ENCODE results near the gene PROS1. TPM values are rescaled to one million over a fixed set of nuclear protein-coding genes. Genes with fewer than 3 reads are reported as not detected.
"Not testable (repeated sequence)": the region's sequence is repeated elsewhere in the genome, so short reads cannot be mapped to it uniquely, and the experiment has no call there.

The PROS1 gene
- total and polyA plus RNA-seq, 10 of the 15 experiments (the other 5 are each of a cell fraction or from before 2014, with no cell fraction given), result 0.10 TPM; not detected in 9

- H3K9ac ChIP-seq (ENCODE audit: control insufficient read depth, insufficient read depth, low read length), result no peak overlapping the region
- RAD21 ChIA-PET (ENCODE audit: unreplicated experiment), result no interaction called here
- no peak overlapping the region for H3K27ac ChIP-seq (ENCODE audit: control insufficient read depth, insufficient read depth)
- no peaks in the 10 kb centered on the region for H3K4me1 ChIP-seq (ENCODE audit: control insufficient read depth, insufficient read depth, low read length)
- H2AFZ ChIP-seq (ENCODE audit: control insufficient read depth, low read depth, low read length), result no peak overlapping the region
- CTCF ChIA-PET, result no interaction called here
- no peaks in the 10 kb centered on the region for H3K36me3 ChIP-seq (ENCODE audit: control insufficient read depth in 2 of 2, insufficient read depth in 2 of 2, low read length in 1 of 2)
- no peak for FAIRE-seq
- ATAC-seq, result no peak
- H3K4me2 ChIP-seq (ENCODE audit: control insufficient read depth, insufficient read depth), result no peak overlapping the region
- no peaks in the 10 kb centered on the region for H4K20me1 ChIP-seq (ENCODE audit: control insufficient read depth, insufficient read depth)
- WGBS (ENCODE audit: insufficient coverage, insufficient replicate concordance, low lambda C conversion rate, missing lambda C conversion rate), result 47% methylated on average over 2 of the region's 2 CpGs
- no TSS peak for BruUV-seq (replicated peaks)
- POLR2A ChIA-PET, result no interaction called here
- intact Hi-C loops (cut with micrococcal nuclease; ENCODE audit: unreplicated experiment), result no loop called here
- no peak for DNase-seq (ENCODE audit: low read depth, low spot score)
- no peak overlapping the region for H3K4me3 ChIP-seq
- no peak for TF ChIP-seq NFXL1 (IDR thresholded peaks at IDR 0.05; ENCODE audit: borderline replicate concordance)
- no peak for TF ChIP-seq NRF1 (conservative IDR thresholded peaks at IDR 0.05; ENCODE audit: low read depth, low read length)
- TF ChIP-seq, protein P1, sequence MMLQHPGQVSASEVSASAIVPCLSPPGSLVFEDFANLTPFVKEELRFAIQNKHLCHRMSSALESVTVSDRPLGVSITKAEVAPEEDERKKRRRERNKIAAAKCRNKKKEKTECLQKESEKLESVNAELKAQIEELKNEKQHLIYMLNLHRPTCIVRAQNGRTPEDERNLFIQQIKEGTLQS (IDR thresholded peaks at IDR 0.05; ENCODE audit: borderline replicate concordance, extremely low read depth, low read depth, low read length), result no peak
- TF ChIP-seq SIN3A (IDR thresholded peaks at IDR 0.05; ENCODE audit: low read depth, low read length), result no peak
- no peak for TF ChIP-seq TCF7 (IDR thresholded peaks at IDR 0.05; ENCODE audit: borderline replicate concordance)
- no peak for TF ChIP-seq MYB (IDR thresholded peaks at IDR 0.05; ENCODE audit: borderline replicate concordance, low read depth, low read length)
- TF ChIP-seq ZNF274 (IDR thresholded peaks at IDR 0.05; ENCODE audit: insufficient read depth, insufficient read length), result no peak
- TF ChIP-seq IKZF2 (IDR thresholded peaks at IDR 0.05), result no peak
- no peak for TF ChIP-seq CHD1 (IDR thresholded peaks at IDR 0.05; ENCODE audit: low read depth, low read length)
- no peak for TF ChIP-seq REST (IDR thresholded peaks at IDR 0.05; ENCODE audit: low read depth, low read length)
- TF ChIP-seq, protein P2, sequence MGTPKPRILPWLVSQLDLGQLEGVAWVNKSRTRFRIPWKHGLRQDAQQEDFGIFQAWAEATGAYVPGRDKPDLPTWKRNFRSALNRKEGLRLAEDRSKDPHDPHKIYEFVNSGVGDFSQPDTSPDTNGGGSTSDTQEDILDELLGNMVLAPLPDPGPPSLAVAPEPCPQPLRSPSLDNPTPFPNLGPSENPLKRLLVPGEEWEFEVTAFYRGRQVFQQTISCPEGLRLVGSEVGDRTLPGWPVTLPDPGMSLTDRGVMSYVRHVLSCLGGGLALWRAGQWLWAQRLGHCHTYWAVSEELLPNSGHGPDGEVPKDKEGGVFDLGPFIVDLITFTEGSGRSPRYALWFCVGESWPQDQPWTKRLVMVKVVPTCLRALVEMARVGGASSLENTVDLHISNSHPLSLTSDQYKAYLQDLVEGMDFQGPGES (IDR thresholded peaks at IDR 0.05), result no peak
- no peak for TF ChIP-seq RFX5 (IDR thresholded peaks at IDR 0.05; ENCODE audit: low read depth, low read length)
- H3K79me2 ChIP-seq (ENCODE audit: control insufficient read depth, insufficient read depth, low read length), result no peaks in the 10 kb centered on the region
- SMC1A ChIA-PET (ENCODE audit: uncharacterized antibody, unreplicated experiment), result interaction anchor here (0.8 kb wide), 1 partner anchor 146 kb away, joined by 3 read pairs; no protein-coding TSS in a partner anchor
- no peaks in the 10 kb centered on the region for H3K27me3 ChIP-seq (replicated peaks in 1 of 2; ENCODE audit: control insufficient read depth in 2 of 2, insufficient read depth in 2 of 2, low read length in 1 of 2)
- in situ Hi-C loops (cut with MboI), result no loop called here
- H3K9me3 ChIP-seq (replicated peaks; ENCODE audit: control insufficient read depth, insufficient read depth, low read length), result no peaks in the 10 kb centered on the region
Observed at GRCh38 chr3:93923006-93923405, 50.7 kb downstream of the PROS1 start.

GRCh38 chr3:93917546-93918029 lies 56.1 kb downstream of the PROS1 start:
- BruUV-seq (replicated peaks); ATAC-seq; in situ Hi-C loops (cut with MboI); H3K27ac ChIP-seq (ENCODE audit: control insufficient read depth, insufficient read depth); H4K20me1 ChIP-seq (ENCODE audit: control insufficient read depth, insufficient read depth); H3K9ac ChIP-seq (ENCODE audit: control insufficient read depth, insufficient read depth, low read length); FAIRE-seq; H2AFZ ChIP-seq (ENCODE audit: control insufficient read depth, low read depth, low read length); SMC1A ChIA-PET (ENCODE audit: uncharacterized antibody, unreplicated experiment); POLR2A ChIA-PET; H3K4me2 ChIP-seq (ENCODE audit: control insufficient read depth, insufficient read depth); CTCF ChIA-PET; DNase-seq (ENCODE audit: low read depth, low spot score); intact Hi-C loops (cut with micrococcal nuclease; ENCODE audit: unreplicated experiment); H3K36me3 ChIP-seq (ENCODE audit: control insufficient read depth in 2 of 2, insufficient read depth in 2 of 2, low read length in 1 of 2); H3K4me1 ChIP-seq (ENCODE audit: control insufficient read depth, insufficient read depth, low read length); H3K4me3 ChIP-seq; RAD21 ChIA-PET (ENCODE audit: unreplicated experiment); H3K79me2 ChIP-seq (ENCODE audit: control insufficient read depth, insufficient read depth, low read length); H3K9me3 ChIP-seq (replicated peaks; ENCODE audit: control insufficient read depth, insufficient read depth, low read length); H3K27me3 ChIP-seq (replicated peaks in 1 of 2; ENCODE audit: control insufficient read depth in 2 of 2, insufficient read depth in 2 of 2, low read length in 1 of 2): not testable (repeated sequence)
- 60% methylated on average over 17 of the region's 17 CpGs for WGBS (ENCODE audit: insufficient coverage, insufficient replicate concordance, low lambda C conversion rate, missing lambda C conversion rate)

Data from GM12878 (cell line).